ENCODE results near the gene GMIP. TPM values are rescaled to one million over a fixed set of nuclear protein-coding genes. Genes with fewer than 3 reads are reported as not detected.

GMIP gene
- total and polyA plus RNA-seq, 2 experiments from 2014 or later, result 5.1 to 22.1 TPM

- Histone ChIP-seq H4K20me1 (replicated peaks; ENCODE audit: insufficient read depth) (peaks cover 10% of the 10 kb centered on the region; the same call in 1 of the 2 replicates), H2AFZ (no peak overlapping the region), H3F3A (replicated peaks; ENCODE audit: low read depth) (0 out of 2 replicates have a peak, but pooled peaks cover 2% of the 10 kb centered on the region), H3K4me2 (no peak overlapping the region), H3K27me3 (ENCODE audit: insufficient read depth) (no peaks in the 10 kb centered on the region), H3K27ac (ENCODE audit: low read depth) (no peak overlapping the region), H3K79me2 (replicated peaks; ENCODE audit: insufficient read depth) (peaks cover 11% of the 10 kb centered on the region), H3K9me2 (ENCODE audit: insufficient read depth) (no peaks in the 10 kb centered on the region), H3K4me3 (no peak overlapping the region), H3K36me3 (ENCODE audit: insufficient read depth) (peaks cover 30% of the 10 kb centered on the region; the same call in 1 of the 2 replicates), H3K4me1 (ENCODE audit: insufficient read depth) (no peaks in the 10 kb centered on the region)
- ATAC-seq, result no peak
- Mint-ChIP-seq H3K4me1 (no peaks in the 10 kb centered on the region; the same call in 2 of the 3 replicates), H3K27ac (no peak overlapping the region), H3K36me3 (ENCODE audit: low read depth) (peaks cover 87% of the 10 kb centered on the region), H3K4me3 (no peak overlapping the region), H3K27me3 (ENCODE audit: insufficient read depth, low read depth, poor library complexity) (peaks cover 14% of the 10 kb centered on the region), H3K9me3 (no peaks in the 10 kb centered on the region)
- DNase-seq (ENCODE audit: low spot score), result no peak
- TF ChIP-seq ZNF331 (CRISPR knock-in tag; IDR thresholded peaks at IDR 0.05; ENCODE audit: low read depth), result no peak
- TF ChIP-seq EZH2 (IDR thresholded peaks at IDR 0.05; ENCODE audit: low read depth, unreplicated experiment), result no peak
- no peak for TF ChIP-seq STAT1 (IDR thresholded peaks at IDR 0.05; ENCODE audit: unreplicated experiment)
- TF ChIP-seq ZNF462 (CRISPR knock-in tag; IDR thresholded peaks at IDR 0.05), result no peak
- TF ChIP-seq JUNB (IDR thresholded peaks at IDR 0.05; ENCODE audit: unreplicated experiment), result no peak
- TF ChIP-seq ETS1 (IDR thresholded peaks at IDR 0.05), result no peak
- TF ChIP-seq POLR2AphosphoS5 (IDR thresholded peaks at IDR 0.05; ENCODE audit: low read depth), result no peak
- TF ChIP-seq NANOG (IDR thresholded peaks at IDR 0.05; ENCODE audit: borderline replicate concordance), result no peak
- TF ChIP-seq ZNF114 (CRISPR knock-in tag; IDR thresholded peaks at IDR 0.05), result no peak
- TF ChIP-seq CTCF (conservative IDR thresholded peaks at IDR 0.05; ENCODE audit: low read depth in 2 of 2), result no peak
- no peak for TF ChIP-seq CREB1 (CRISPR knock-in tag; IDR thresholded peaks at IDR 0.05; ENCODE audit: low read depth)
- TF ChIP-seq REST (IDR thresholded peaks at IDR 0.05; ENCODE audit: unreplicated experiment), result no peak
- no peak for TF ChIP-seq EZH2phosphoT487 (IDR thresholded peaks at IDR 0.05; ENCODE audit: unreplicated experiment)
Measured at GRCh38 chr19:19655051-19655594, 11.7 kb upstream of the GMIP start.

Measured in GM23338 (cell line).